ENCODE results near the gene TEX26. TPM values are rescaled to one million over a fixed set of nuclear protein-coding genes. Genes with fewer than 3 reads are reported as not detected.
A peak's percentile ranks its signal among the peaks of the same experiment; 100 is the strongest.

Gene TEX26
- total RNA-seq, 1 experiment from 2014 or later: not detected

- Histone ChIP-seq H3K4me1 (no peaks in the 10 kb centered on the region; the same call in 1 of the 2 replicates), H3K9me3 (no peaks in the 10 kb centered on the region), H3K36me3 (ENCODE audit: control insufficient read depth, insufficient read depth, low read length) (no peaks in the 10 kb centered on the region), H3K4me3 (ENCODE audit: low read depth, low read length) (no peak overlapping the region), H3K27me3 (replicated peaks; ENCODE audit: control insufficient read depth, insufficient read depth, low read length) (no peaks in the 10 kb centered on the region; the same call in 1 of the 2 replicates)
- peaks cover 4% of the 10 kb centered on the region for H3K27me3 Mint-ChIP-seq (ENCODE audit: insufficient read depth, unreplicated experiment)
- no peak for DNase-seq
- CTCF ChIA-PET: no interaction called here
- no peaks in the 10 kb centered on the region for H3K36me3 Mint-ChIP-seq (ENCODE audit: insufficient read depth, unreplicated experiment)
- no TSS peak for BruUV-seq (replicated peaks)
- H3K27ac Mint-ChIP-seq (ENCODE audit: unreplicated experiment): no peak overlapping the region
- peaks cover 18% of the 10 kb centered on the region for H3K9me3 Mint-ChIP-seq (ENCODE audit: unreplicated experiment)
- TF ChIP-seq CTCF (IDR thresholded peaks at IDR 0.05; ENCODE audit: insufficient read depth in 1 of 2, low read depth in 1 of 2, low read length in 1 of 2, severe bottlenecking in 1 of 2, unreplicated experiment in 1 of 2): no peak
- H3K4me1 Mint-ChIP-seq (ENCODE audit: low read depth, unreplicated experiment): no peaks in the 10 kb centered on the region
- intact Hi-C loops (cut with micrococcal nuclease; ENCODE audit: unreplicated experiment): no loop called here
- H3K4me3 Mint-ChIP-seq (ENCODE audit: unreplicated experiment): no peak overlapping the region
- POLR2A ChIA-PET: no interaction called here
These were observed 47.9 kb upstream of the TEX26 start for GRCh38 chr13:30884543-30884942.

GRCh38 chr13:30889196-30889690 is 43.2 kb upstream of the TEX26 start:
- Histone ChIP-seq H3K27me3 (replicated peaks; ENCODE audit: control insufficient read depth, insufficient read depth, low read length) (no peaks in the 10 kb centered on the region; the same call in 1 of the 2 replicates), H3K4me1 (no peaks in the 10 kb centered on the region), H3K9me3 (no peaks in the 10 kb centered on the region), H3K4me3 (ENCODE audit: low read depth, low read length) (no peak overlapping the region), H3K36me3 (ENCODE audit: control insufficient read depth, insufficient read depth, low read length) (no peaks in the 10 kb centered on the region)
- H3K27me3 Mint-ChIP-seq (ENCODE audit: insufficient read depth, unreplicated experiment): peaks cover 3% of the 10 kb centered on the region
- H3K9me3 Mint-ChIP-seq (ENCODE audit: unreplicated experiment): peaks cover 11% of the 10 kb centered on the region
- ChIA-PET POLR2A (no interaction called here), CTCF (no interaction called here)
- no peak for DNase-seq
- no peak for TF ChIP-seq CTCF (IDR thresholded peaks at IDR 0.05; ENCODE audit: insufficient read depth in 1 of 2, low read depth in 1 of 2, low read length in 1 of 2, severe bottlenecking in 1 of 2, unreplicated experiment in 1 of 2)
- H3K4me3 Mint-ChIP-seq (ENCODE audit: unreplicated experiment): no peak overlapping the region
- H3K4me1 Mint-ChIP-seq (ENCODE audit: low read depth, unreplicated experiment): no peaks in the 10 kb centered on the region
- intact Hi-C loops (cut with micrococcal nuclease; ENCODE audit: unreplicated experiment): no loop called here
- peaks cover 5% of the 10 kb centered on the region for H3K36me3 Mint-ChIP-seq (ENCODE audit: insufficient read depth, unreplicated experiment)
- no TSS peak for BruUV-seq (replicated peaks)
- H3K27ac Mint-ChIP-seq (ENCODE audit: unreplicated experiment): no peak overlapping the region

GRCh38 chr13:30892966-30893365 is 39.5 kb upstream of the TEX26 start:
- Histone ChIP-seq H3K36me3 (ENCODE audit: control insufficient read depth, insufficient read depth, low read length) (no peaks in the 10 kb centered on the region), H3K27me3 (replicated peaks; ENCODE audit: control insufficient read depth, insufficient read depth, low read length) (no peaks in the 10 kb centered on the region; the same call in 1 of the 2 replicates), H3K4me3 (ENCODE audit: low read depth, low read length) (no peak overlapping the region), H3K4me1 (no peaks in the 10 kb centered on the region), H3K9me3 (no peaks in the 10 kb centered on the region)
- intact Hi-C loops (cut with micrococcal nuclease; ENCODE audit: unreplicated experiment): no loop called here
- CTCF ChIA-PET: interaction anchor here (1.1 to 1.3 kb wide), 2 partner anchors 27 to 74 kb away, joined by 3 read pairs; no protein-coding TSS in a partner anchor
- no peak overlapping the region for H3K27ac Mint-ChIP-seq (ENCODE audit: unreplicated experiment)
- peak; percentile 46 to 51 for TF ChIP-seq CTCF (IDR thresholded peaks at IDR 0.05; ENCODE audit: insufficient read depth in 1 of 2, low read depth in 1 of 2, low read length in 1 of 2, severe bottlenecking in 1 of 2, unreplicated experiment in 1 of 2)
- H3K27me3 Mint-ChIP-seq (ENCODE audit: insufficient read depth, unreplicated experiment): peaks cover 3% of the 10 kb centered on the region
- no peaks in the 10 kb centered on the region for H3K9me3 Mint-ChIP-seq (ENCODE audit: unreplicated experiment)
- H3K4me1 Mint-ChIP-seq (ENCODE audit: low read depth, unreplicated experiment): no peaks in the 10 kb centered on the region
- POLR2A ChIA-PET: no interaction called here
- H3K36me3 Mint-ChIP-seq (ENCODE audit: insufficient read depth, unreplicated experiment): peaks cover 5% of the 10 kb centered on the region
- H3K4me3 Mint-ChIP-seq (ENCODE audit: unreplicated experiment): no peak overlapping the region
- DNase-seq: peak; percentile 58 to 65
- BruUV-seq (replicated peaks): no TSS peak

All from Caco-2 (cell line).